Liver (tissue), 3 donors: ENCODE results near the gene RNU6-1.

Experiments
- ATF3 ChIP-seq: IDR thresholded peaks from 2 replicates; pipeline ENCODE4 v1.6.1; 2016; ENCODE audit warnings: antibody characterized with exemption
- CTCF ChIP-seq: fragments of 150-350 bp; IDR thresholded peaks from 2 replicates; pipeline ENCODE4 v1.5.1; 2017; ENCODE audit warnings: improper control_type of control experiment, low read depth, low read length; ENCODE audit not compliant: missing input control
- EGR1 ChIP-seq, 2 donors: IDR thresholded peaks; 2 replicates each; pipeline ENCODE4 v1.6.1; 2016 to 2018; ENCODE audit warnings: antibody characterized with exemption in 2 of 2, low read depth in 2 of 2
- JUND ChIP-seq, 2 donors: IDR thresholded peaks; 2 replicates each; pipeline ENCODE4 v1.6.1; 2016; ENCODE audit warnings: antibody characterized with exemption in 2 of 2
- MAX ChIP-seq: IDR thresholded peaks from 2 replicates; pipeline ENCODE4 v1.6.1; 2016; ENCODE audit warnings: antibody characterized with exemption
- REST ChIP-seq: IDR thresholded peaks from 2 replicates; pipeline ENCODE4 v1.6.1; 2016; ENCODE audit warnings: antibody characterized with exemption, mild to moderate bottlenecking
- SP1 ChIP-seq: IDR thresholded peaks from 2 replicates; pipeline ENCODE4 v1.6.1; 2018; ENCODE audit warnings: antibody characterized with exemption, mild to moderate bottlenecking
- TAF1 ChIP-seq: conservative IDR thresholded peaks from 2 replicates; pipeline ENCODE4 v1.6.1; 2016; ENCODE audit warnings: antibody characterized with exemption, mild to moderate bottlenecking
- YY1 ChIP-seq: IDR thresholded peaks from 2 replicates; pipeline ENCODE4 v1.6.1; 2016; ENCODE audit warnings: antibody characterized with exemption, mild to moderate bottlenecking
- ZBTB33 ChIP-seq: IDR thresholded peaks from 2 replicates; pipeline ENCODE4 v1.6.1; 2016; ENCODE audit warnings: antibody characterized with exemption
- donor health status: healthy.
- donor health status: healthy.

GRCh38 chr15:67857220-67857619 is 17.4 kb upstream of the RNU6-1 start:
- TF ChIP-seq TAF1 (no peak), CTCF (no peak), YY1 (no peak), REST (no peak), JUND (IDR thresholded peaks at IDR 0.05) (no peak), SP1 (no peak), EGR1 (IDR thresholded peaks at IDR 0.05; ENCODE audit: low read depth in 2 of 2) (no peak), MAX (no peak), ATF3 (no peak), ZBTB33 (no peak)
